Urinary bladder (tissue), 4 donors: ENCODE data around the gene PCSK2. TPM values are rescaled to one million over a fixed set of nuclear protein-coding genes. Genes with fewer than 3 reads are reported as not detected.

Experiments used
- DNase-seq: peaks from one replicate; pipeline ENCODE4 v3.0.0-alpha.2; 2015; ENCODE audit errors: extremely low spot score
- H3K27ac ChIP-seq: one replicate; pipeline ENCODE4 v1.5.1; 2013; ENCODE audit warnings: low read depth, mild to moderate bottlenecking, moderate library complexity
- H3K36me3 ChIP-seq: one replicate; pipeline ENCODE4 v1.6.1; 2013; ENCODE audit warnings: mild to moderate bottlenecking, moderate library complexity; ENCODE audit not compliant: insufficient read depth
- H3K4me1 ChIP-seq: one replicate; pipeline ENCODE4 v1.6.1; 2013; ENCODE audit warnings: mild to moderate bottlenecking, moderate library complexity; ENCODE audit not compliant: insufficient read depth
- H3K4me3 ChIP-seq: one replicate; pipeline ENCODE4 v1.5.1; 2013; ENCODE audit warnings: low read depth, low read length
- WGBS: extraction: QIAGEN DNeasy Blood & Tissue Kit; methylation state at CpG from one replicate; pipeline ENCODE4 v1.1.7; 2013; 5-methylcytosine and 5-hydroxymethylcytosine counted together
- polyA plus RNA-seq: library from polyadenylated mRNA; stranded (reverse); fragments of 200-250 nt; gene quantifications from one replicate; pipeline ENCODE4 v1.2.3, GENCODE V29; 2013
- total RNA-seq: library from RNA; depleted of rRNA; stranded (reverse); fragments of >200 nt; gene quantifications from one replicate; pipeline ENCODE4 v1.2.3, GENCODE V29; 2014
- donor health status: healthy with polysubstance abuse.
- donor health status: healthy.

Gene PCSK2
- total and polyA plus RNA-seq, 2 donors = 1.5 to 8.0 TPM

DNA sequence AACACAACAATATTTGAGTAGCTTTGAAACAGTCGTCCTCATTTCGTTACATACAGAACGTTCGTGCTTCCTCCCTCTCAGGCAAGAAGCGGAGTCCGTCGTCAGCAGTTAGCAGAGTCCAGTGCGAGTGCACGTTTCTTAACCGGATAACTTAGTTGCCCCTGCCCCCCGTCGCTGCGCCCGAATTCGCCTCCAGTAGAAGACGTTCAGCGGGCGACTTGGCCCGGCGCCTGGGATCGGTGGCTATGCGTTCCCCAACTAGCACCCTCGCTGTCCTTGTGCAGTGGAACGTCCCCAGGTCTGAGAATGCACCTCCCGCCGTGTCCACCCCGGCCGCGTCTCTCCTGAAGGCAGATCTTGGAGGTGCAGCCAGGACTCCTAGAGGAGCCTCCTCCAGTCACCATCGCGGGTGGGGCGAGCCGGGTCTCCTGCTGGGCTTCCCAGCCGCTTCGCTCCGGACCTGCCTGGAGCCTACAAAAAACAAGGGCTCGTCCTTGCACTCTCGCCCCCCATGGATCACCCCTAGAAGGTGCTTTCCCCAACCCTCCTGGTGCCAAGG lies 910 bp upstream of the PCSK2 start:
- WGBS = 2% methylated on average over 38 of the region's 38 CpGs
- DNase-seq = no peak
- H3K36me3 ChIP-seq = no peaks in the 10 kb centered on the region
- H3K4me1 ChIP-seq = no peaks in the 10 kb centered on the region
- peak overlapping the region; percentile 35 for H3K27ac ChIP-seq
- H3K4me3 ChIP-seq = peak overlapping the region; percentile 27

DNA sequence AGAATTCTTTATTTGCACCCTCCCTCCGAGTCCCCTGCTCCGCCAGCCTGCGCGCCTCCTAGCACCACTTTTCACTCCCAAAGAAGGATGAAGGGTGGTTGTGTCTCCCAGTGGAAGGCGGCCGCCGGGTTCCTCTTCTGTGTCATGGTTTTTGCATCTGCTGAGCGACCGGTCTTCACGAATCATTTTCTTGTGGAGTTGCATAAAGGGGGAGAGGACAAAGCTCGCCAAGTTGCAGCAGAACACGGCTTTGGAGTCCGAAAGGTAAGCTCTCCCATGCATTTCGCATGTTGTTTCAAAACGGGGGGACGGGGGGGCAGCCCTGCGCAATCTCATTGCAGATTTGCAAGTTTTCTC lies 357 bp downstream of the PCSK2 start:
- Histone ChIP-seq H3K36me3 (no peaks in the 10 kb centered on the region), H3K4me3 (peak overlapping the region; percentile 27), H3K4me1 (no peaks in the 10 kb centered on the region), H3K27ac (no peak overlapping the region)
- DNase-seq = no peak
- 2% methylated on average over 17 of the region's 17 CpGs for WGBS

DNA sequence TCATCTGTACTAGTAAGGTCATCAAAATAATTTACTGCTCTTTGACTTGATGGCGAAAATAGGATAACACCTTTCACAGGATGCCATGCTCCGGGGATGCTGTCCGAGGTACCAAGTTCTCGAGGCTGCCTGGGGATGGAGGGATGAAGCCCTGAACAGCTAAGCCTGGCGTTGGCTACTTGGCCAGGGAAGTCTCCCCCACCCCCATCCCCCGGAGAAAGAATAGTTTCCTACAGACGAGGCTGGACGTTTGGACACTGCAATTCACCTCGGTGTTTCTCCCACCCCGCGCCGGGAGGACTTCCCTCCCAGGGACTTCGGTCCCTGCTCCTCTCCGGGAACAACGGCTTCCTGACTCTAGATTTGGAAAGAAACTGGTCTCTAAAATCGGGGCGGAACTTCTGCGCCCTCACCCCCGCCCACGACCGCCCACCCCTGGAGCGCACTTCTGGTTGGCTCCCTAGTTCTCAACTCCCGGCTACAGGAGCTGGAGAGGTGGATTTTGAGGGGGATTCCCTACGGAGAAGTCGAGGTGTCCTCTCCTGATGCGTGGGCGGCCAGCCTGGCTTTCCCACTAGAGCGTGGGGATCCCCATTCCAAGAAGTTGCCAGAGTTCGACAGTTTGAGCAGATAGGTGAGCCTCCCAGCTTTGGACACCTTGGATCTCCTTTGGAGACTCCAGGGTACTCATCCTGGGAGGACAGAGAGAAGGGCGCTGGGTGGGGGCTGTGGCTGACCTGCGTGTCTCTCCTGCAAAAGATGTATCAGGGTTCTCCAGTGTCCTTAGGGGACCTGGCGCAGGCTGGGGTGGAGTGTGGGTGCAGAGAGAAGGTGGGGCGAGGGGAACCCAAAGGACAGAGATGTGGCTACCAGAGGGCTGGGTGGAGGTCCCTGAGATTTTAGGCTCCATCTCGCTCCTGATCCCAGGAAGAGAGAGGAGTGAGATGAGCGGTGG lies 1.1 kb downstream of the PCSK2 start:
- 3% methylated on average over 35 of the region's 35 CpGs for WGBS
- no peak overlapping the region for H3K4me3 ChIP-seq
- DNase-seq = no peak
- no peaks in the 10 kb centered on the region for H3K36me3 ChIP-seq
- no peak overlapping the region for H3K27ac ChIP-seq
- H3K4me1 ChIP-seq = no peaks in the 10 kb centered on the region

DNA sequence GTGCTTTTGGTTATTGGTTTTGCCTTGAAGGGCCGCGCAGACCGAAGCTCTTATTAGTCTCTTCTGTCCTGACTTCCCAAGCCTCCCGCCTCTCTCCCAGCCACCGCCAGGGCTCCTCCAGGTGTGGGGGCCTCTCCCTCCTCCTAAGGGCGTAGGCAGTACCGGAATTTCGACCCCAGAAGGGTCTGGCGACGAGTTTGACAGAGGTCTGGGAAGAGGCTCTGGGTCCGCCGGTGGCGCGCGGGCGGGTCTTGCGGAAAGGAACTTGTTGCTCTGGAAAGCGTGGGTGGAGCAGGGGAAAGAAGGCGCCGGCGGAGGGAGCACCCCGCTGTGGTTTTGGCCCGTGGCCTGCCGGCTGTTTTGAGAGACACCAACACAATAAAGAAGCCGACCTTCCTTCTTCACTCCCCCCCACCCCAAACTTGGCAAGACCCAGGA lies 1.8 kb downstream of the PCSK2 start:
- no peaks in the 10 kb centered on the region for H3K36me3 ChIP-seq
- no peak overlapping the region for H3K27ac ChIP-seq
- no peak for DNase-seq
- WGBS = under 1% methylated on average over 25 of the region's 25 CpGs
- H3K4me1 ChIP-seq = no peaks in the 10 kb centered on the region
- no peak overlapping the region for H3K4me3 ChIP-seq

DNA sequence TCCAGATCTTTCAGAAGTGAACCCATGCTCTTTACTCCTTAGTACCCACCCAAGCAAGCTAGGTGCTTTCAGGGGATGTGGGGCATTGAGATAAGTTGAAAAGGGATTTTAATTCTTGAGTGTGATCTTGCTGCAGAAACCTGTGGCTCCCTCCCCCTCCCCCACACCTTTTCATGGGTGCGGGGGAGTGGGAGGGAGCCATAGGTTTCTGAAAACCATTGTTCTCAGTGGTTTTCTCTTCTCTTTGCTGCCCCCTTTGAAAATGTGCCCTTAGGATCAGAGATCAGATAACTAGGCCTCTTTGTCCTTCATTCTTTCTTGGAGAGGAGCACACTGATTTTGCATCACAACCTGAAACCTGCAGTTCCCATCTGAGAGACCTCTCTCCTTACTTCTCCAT lies 2.4 kb downstream of the PCSK2 start:
- Histone ChIP-seq H3K36me3 (no peaks in the 10 kb centered on the region), H3K27ac (no peak overlapping the region), H3K4me3 (no peak overlapping the region), H3K4me1 (no peaks in the 10 kb centered on the region)
- no peak for DNase-seq
- WGBS = 26% methylated on average over 1 of the region's 1 CpG

DNA sequence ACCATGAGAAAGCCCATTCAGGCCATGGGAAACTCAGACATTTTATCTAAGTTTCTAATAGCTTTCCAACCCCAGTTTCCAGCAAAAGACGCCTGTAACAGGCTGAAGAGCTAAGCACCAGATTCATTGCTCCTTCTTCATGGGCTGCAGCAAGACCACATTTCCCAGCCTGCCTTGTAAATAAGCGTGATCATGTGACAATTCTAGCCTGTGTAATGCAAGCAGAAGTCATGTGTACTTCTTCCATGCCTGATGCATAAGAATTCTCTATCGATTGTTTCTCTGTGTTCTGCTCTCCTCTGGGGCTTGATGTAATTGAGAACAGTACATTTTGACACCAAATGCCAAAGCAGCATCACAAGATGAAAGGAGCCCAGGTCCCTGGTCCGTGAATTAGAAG lies 6.8 kb downstream of the PCSK2 start:
- no peak overlapping the region for H3K27ac ChIP-seq
- DNase-seq = no peak
- no peaks in the 10 kb centered on the region for H3K36me3 ChIP-seq
- no peak overlapping the region for H3K4me3 ChIP-seq
- H3K4me1 ChIP-seq = no peaks in the 10 kb centered on the region
- 69% methylated on average over 4 of the region's 4 CpGs for WGBS

DNA sequence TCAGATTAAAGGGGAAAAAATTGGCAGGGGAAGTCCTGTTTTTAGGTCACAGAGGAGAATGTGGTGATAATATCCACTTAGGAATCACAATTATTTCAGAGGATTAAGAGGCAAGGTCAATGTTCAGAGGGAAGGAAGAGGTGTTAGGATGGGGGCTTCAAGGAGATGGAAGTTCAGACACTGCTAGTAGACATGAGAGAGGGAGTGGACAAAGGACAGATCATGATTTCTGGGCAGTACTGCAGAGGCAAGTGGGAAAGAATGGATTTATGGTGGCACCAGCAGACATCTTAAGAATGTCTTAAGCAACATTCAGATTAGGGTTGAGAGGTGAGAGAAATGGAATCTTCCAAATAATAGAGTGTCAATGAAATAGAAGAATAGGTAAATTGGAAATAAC lies 9.9 kb downstream of the PCSK2 start:
- no peak for DNase-seq
- Histone ChIP-seq H3K4me1 (no peaks in the 10 kb centered on the region), H3K4me3 (no peak overlapping the region), H3K27ac (no peak overlapping the region), H3K36me3 (no peaks in the 10 kb centered on the region)

DNA sequence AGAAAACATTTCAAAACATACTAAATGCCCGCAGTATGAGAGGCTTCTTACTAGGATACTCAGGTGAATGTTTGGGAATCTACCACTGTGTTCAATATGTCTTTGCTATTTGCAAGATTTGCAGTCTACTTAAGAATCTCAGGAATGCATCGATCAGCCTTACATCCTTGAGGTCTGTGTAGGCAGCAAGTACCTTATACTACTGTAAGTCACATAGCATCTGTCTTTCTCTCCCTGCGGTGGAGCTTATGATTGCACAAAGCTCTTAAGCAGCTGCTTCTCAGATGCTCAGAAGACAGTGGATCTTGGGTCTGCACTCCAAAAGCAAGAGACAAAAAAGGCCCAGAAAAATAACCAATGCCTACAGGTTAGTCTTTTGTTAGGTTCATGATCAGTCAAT lies 21.4 kb downstream of the PCSK2 start:
- Histone ChIP-seq H3K36me3 (no peaks in the 10 kb centered on the region), H3K27ac (no peak overlapping the region), H3K4me3 (no peak overlapping the region), H3K4me1 (no peaks in the 10 kb centered on the region)
- 85% methylated on average over 3 of the region's 3 CpGs for WGBS
- no peak for DNase-seq

DNA sequence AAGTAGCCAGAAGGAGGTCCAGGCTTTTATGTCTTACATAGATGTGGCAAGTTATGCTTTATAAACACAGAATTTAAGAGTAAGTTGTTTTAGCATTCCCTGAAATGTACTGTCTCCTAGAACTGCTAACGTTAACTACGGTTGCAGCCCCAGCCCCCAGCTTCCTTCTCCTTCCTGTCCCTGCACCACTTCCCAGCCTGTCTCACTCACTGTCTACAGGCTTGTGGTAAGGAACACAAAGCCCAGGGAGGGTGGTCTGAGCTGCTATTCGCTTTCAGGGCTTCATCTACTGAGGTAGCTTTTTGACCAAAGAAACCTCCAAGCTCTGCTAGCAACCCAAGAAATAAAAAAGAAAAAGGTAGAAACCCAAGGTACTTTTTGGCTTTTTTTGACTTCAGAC lies 35.9 kb downstream of the PCSK2 start:
- no peak overlapping the region for H3K4me3 ChIP-seq
- no peaks in the 10 kb centered on the region for H3K4me1 ChIP-seq
- 30% methylated on average over 3 of the region's 3 CpGs for WGBS
- no peaks in the 10 kb centered on the region for H3K36me3 ChIP-seq
- no peak for DNase-seq
- H3K27ac ChIP-seq = no peak overlapping the region

DNA sequence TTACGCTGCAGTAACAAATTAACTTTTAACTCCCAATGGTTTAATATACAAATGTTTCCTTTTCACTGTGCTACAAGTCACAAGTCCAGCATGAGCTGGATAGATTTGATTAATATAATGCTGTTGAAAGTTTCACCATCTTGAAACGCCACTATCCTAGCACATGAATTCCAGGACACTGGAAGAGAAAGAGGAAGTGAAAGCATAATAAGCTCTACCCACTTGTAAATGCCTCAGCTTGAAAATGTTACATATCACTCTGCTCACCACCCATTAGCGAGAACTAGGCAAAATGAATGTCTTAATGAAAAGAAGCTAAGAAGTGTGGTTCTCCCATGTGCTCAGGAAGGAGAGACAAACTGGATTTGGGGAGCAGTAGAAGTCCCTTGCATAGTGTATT lies 46.9 kb downstream of the PCSK2 start:
- Histone ChIP-seq H3K4me1 (no peaks in the 10 kb centered on the region), H3K27ac (no peak overlapping the region), H3K4me3 (no peak overlapping the region), H3K36me3 (no peaks in the 10 kb centered on the region)
- WGBS = 83% methylated on average over 3 of the region's 3 CpGs
- DNase-seq = no peak

DNA sequence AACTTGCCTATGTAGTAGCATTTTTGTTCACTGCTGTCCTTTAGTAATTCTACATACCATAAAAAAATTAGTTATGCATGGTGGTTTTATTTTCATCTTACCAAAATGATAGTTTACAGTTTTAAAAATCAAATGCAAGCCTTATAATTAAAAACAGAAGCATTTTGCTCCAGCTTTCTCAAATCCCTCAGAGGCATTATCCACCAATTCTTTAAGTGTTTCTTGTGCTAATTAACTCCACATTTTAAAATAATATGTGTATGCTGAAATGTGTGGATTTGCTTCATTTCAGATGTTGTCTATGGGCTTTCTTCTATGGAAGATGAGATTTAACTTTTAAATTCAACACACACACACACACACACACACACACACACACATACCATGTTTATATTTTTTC lies 49.3 kb downstream of the PCSK2 start:
- H3K36me3 ChIP-seq = no peaks in the 10 kb centered on the region
- DNase-seq = no peak
- no peak overlapping the region for H3K4me3 ChIP-seq
- H3K4me1 ChIP-seq = no peaks in the 10 kb centered on the region
- H3K27ac ChIP-seq = no peak overlapping the region

DNA sequence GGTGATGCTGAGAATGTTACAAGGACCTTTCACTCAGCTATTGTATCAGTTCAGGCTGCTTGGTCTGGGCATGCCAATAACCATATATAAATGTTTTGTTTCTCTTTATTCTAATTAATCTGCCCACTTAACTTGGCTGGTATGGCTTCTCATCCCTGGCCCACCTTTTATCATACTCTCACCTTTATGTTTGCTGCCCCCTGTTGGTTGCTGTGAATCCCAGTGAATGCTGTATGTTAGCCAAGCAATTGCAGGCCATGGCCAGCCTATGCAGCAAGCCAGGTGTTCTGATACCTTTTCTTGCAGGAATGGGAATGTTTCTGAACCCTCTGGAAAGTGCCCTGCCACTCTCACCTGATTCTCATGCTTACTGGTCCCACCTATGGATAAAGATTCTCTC lies 54.6 kb downstream of the PCSK2 start:
- Histone ChIP-seq H3K4me3 (no peak overlapping the region), H3K4me1 (no peaks in the 10 kb centered on the region), H3K27ac (no peak overlapping the region), H3K36me3 (no peaks in the 10 kb centered on the region)
- DNase-seq = no peak

DNA sequence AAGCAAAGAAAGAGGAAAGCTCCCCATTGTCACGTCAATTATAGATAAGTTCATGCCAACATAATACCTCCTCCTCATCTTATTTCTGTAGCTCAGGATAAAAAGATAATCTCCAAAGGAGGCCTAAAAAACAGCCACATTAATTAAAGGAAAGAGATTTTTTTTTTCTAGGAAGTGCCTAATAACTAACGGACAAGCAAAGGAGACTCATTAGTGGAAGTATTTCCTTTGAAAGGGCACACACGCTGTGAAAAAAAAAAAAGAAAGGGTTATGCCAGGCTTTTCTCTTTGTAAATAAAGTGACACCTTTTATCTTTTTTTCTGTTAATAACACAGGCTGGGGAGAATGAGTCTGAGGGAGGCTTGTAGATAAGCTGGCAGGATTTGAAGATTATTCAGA lies 55.7 kb downstream of the PCSK2 start:
- Histone ChIP-seq H3K36me3 (no peaks in the 10 kb centered on the region), H3K4me3 (no peak overlapping the region), H3K27ac (no peak overlapping the region), H3K4me1 (no peaks in the 10 kb centered on the region)
- DNase-seq = no peak
- 59% methylated on average over 3 of the region's 3 CpGs for WGBS

DNA sequence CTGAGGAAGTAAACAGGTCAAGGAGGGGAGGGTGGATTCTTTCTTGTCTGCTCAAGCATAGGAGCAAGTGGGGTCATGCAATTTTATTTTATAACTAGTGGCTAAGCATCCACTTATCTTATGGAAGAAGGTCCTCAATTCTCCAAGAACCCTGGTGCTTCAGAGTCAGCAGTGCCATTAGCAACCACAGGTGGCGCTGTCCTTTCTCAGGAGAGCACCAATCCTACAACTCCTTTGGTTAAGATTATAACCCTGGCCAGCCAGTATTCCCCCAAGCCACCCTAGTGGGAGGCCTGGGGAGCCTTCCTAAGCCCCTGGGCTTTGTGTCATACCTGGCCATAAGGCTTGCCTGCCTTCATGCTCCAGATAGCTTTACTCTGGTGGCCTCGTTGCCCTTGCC lies 60.7 kb downstream of the PCSK2 start:
- no peaks in the 10 kb centered on the region for H3K36me3 ChIP-seq
- no peak for DNase-seq
- H3K4me3 ChIP-seq = no peak overlapping the region
- no peaks in the 10 kb centered on the region for H3K4me1 ChIP-seq
- 70% methylated on average over 2 of the region's 2 CpGs for WGBS
- no peak overlapping the region for H3K27ac ChIP-seq
